NOMO-1 treated with dmso at 0.1 percent for 144 hours (cell line): ENCODE data around the gene ALG1.
A peak's percentile ranks its signal among the peaks of the same experiment; 100 is the strongest.

Experiments used
- DNase-seq: peaks from one replicate; lab custom pipeline; 2025; ENCODE audit not compliant: unreplicated experiment; lab: John Stamatoyannopoulos, UW

ALG1 gene, protein sequence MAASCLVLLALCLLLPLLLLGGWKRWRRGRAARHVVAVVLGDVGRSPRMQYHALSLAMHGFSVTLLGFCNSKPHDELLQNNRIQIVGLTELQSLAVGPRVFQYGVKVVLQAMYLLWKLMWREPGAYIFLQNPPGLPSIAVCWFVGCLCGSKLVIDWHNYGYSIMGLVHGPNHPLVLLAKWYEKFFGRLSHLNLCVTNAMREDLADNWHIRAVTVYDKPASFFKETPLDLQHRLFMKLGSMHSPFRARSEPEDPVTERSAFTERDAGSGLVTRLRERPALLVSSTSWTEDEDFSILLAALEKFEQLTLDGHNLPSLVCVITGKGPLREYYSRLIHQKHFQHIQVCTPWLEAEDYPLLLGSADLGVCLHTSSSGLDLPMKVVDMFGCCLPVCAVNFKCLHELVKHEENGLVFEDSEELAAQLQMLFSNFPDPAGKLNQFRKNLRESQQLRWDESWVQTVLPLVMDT

DNA sequence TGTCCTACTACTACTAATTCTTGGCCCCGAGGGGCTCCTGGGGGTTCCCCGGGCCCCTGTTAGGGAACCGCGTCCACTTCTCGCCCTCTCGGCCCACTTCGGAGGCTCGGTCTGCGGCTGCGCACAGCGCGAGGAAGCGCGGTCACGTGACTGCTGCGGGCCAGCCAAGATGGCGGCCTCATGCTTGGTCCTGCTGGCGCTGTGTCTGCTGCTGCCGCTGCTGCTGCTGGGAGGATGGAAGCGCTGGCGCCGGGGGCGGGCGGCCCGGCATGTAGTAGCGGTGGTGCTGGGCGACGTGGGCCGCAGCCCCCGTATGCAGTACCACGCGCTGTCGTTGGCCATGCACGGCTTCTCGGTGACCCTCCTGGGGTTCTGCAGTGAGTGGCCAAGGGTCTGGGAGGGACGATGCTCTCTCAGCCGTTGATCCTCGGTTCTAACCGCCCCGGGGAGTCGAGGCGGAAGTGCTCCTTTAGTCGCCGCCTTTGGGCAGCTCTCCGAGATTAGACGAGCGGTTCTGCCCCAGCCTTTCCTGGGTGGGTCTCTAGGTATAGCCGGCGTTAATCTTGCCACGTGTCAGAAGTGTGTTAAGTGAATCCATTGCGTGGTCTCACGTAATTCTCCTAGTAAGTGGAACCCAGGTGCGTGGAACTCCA lies at the start of gene ALG1:
TSS of gene ALG1 (plus strand) at position 163 of the 653 bp plus-strand sequence. CDS start at position 170, 7 bp downstream.
- peak; percentile 68 for DNase-seq

DNA sequence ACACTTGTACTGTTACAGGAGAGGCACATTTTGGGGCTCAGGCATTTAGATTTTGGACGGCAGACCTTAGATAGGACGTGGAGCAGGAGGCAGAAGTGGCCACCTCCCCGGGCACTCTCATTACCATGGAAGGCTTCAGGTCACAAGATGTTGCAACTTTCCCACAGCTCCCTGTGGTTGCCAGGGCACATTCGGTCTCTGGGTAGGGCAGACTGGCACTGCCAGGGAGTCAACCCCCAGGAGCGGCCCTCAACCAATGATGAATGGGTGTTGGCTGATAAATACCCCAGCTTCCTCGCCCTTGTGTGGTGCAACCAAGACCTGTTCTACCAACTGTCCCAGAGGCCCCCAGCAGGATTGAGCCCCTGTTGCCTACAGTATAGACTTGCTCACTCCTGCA lies 49.1 kb upstream of the ALG1 start:
- DNase-seq: no peak

DNA sequence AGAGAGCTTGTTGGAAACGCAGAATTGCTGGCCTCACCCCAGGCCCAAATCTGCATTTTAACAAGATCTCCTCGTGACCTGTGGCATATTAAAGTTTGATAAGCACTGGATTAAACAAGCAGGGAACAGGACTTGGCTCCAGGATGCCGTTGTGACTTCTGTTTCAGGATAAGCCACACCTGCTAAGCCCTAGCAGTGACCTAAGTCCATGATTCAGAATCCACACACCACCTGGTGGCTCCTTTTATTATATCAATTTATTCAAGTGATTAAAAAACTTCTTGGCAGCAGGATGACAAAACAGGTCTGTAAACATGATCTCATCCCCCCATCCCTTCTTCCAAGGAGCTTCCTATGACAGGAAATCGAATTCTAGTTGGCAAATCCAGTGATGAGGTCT lies 47.0 kb upstream of the ALG1 start:
- DNase-seq: no peak

DNA sequence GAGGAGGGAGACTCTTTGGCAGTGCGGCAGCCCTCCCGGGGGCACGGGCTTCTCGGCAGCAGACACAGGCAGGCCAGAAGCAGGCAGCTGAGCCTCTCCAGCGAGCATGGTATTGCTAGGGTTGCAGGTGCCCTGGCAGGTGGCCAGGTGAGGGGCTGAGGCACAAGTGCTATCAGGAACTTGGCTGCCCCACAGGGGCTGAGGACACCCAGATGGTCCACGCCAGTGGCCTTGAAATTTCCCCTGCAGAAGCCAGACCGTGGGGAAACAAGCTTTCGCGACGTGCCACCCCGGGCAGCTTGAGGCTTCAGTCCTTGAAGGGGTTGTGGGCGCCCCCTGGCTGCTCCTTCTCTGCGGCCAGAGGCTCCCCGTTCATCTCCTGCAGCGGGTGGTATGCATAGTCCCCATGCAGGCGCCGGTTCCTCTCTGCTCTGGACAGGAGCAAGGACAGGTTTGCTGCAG lies 46.4 kb upstream of the ALG1 start:
- no peak for DNase-seq

DNA sequence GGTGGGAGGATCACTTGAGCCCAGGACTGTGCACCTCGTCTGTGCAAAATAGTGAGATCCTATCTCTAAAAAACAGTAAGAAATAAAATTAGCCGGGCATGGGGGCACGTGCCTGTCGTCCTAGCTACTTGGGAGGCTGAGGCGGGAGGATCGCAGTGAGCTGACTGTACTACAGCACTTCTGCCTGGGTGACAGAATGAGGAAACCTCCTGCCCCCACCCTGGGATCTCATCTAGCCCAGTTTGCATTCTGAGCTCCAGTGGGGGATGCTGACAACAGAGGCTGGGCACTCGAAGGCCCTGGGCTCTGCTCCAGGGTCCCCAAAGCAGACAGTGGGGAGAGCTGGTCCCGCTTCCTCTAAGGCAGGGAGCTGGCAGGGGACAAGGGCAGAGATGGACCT lies 45.0 kb upstream of the ALG1 start:
- no peak for DNase-seq

DNA sequence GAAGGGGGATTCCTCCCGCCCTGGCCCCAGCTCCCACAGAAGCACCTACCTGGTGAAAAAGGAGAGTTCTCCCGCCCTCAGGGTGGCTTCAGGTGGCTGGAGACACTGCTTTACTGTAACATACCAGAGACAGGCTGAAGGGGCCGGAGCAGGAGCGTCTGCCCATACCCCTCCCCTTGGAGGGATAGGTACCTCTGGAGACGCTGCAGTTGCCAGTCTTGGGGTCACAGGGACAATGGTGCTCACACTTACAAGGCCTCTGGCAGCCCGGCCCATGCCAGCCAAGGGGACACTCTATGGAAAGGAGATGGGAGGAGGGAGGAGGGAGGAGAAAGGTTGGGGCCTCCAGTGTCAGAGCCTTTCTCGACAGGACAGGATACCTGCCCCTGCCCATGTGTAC lies 44.6 kb upstream of the ALG1 start:
- DNase-seq: no peak

DNA sequence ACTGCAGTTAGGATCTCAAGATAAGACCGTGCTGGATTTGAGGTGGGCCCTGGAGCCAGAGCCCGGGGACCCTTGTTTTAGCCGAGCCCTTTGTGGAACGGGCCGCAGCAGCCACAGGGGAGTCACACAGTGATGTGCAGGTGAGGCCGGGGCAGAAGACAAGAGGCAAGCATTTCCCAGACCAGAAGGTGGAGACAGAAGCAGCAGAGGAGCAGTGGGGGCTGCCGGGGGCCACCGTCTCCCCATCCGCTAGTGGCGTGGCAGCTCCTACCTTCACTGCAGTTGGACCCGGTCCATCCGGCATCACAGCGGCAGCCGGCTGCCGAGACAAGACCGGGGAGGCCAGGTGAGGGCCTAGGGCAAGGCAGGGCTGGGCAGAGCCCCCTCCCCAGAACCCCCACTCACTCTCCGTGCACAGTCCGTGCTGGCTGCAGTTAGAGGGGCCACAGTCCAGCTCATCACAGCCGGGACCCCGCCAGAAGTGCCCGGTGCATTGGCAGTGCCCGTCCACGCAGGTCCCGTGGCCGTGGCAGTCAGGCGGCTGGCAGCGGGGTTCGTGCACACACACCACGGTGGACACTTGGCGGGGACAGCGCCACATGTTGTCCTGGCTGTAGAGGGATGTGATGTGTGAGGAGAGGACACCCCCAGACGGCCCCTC lies 43.9 kb upstream of the ALG1 start:
- no peak for DNase-seq

DNA sequence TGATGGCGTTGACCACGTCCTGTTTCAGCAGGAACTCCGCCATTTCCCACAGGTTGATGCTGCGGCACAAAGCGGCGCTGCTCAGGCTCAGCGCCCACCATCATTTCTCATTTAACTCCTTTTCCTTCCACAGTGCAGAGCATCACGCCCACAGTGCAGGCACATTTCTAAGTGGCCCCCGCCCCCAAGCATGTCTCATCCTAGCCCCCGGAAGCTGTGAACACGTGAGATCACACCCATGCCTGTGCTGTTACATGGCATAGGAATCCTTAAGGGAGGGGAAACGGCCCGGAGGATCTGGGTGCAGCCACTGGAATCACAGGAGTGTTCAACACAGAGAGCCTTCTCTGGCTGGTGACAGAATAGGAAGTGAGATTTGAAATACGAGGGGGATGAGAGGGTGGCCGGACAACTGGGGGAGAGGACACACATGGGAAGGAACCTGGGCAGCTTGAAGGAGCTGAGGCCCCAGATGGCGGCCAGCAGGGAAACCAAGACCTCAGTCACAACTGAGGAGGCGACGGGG lies 42.6 kb upstream of the ALG1 start:
- DNase-seq: no peak

DNA sequence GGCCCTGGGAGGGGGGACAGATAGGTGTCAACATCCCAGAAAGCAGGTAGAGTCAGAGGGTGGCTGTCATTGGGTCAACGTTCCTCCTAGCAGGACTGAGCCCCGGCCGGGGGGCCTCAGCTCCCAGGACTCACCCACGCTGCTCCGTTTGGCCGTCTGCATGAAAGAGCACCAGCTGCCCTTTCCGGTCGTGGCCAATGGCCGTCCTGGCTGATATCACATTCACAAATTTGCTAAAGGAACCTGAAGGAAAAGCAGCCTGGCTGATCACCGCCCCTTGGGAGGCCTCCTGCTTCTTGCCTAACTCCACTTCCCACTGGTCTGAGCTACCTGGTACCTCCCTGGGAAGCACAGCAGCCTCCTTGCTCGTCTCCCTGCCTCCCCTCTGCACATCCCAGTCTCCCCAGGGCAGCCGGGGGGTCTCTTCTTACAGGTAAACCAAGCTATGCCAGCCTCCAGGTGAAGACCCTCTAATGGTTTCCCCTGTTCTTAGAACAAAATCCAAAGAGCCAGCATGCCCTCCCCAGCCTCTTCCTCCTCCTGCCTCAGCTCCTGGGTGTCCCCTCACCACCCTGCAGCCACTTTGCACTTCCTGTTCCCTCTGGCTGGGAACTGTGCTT lies 41.3 kb upstream of the ALG1 start:
- no peak for DNase-seq

DNA sequence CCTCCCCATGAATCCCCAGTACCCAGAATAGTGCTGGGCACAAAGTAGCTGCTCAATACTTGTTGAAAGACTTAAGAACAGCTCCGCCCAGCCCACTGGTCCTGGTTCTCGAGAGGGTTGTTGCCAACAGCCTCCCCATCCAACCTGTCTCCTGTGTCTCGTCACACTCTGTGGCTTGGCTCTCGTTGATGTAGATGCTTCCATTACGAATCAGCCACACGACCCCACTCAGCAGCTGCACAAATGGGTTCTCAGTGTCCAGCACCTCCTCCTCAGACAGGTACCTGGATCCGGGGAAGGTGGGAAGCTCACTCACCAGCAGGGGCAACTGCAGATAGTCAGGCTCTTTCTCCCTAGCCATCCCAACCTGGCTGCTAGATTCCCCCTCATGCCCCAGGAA lies 40.0 kb upstream of the ALG1 start:
- no peak for DNase-seq

DNA sequence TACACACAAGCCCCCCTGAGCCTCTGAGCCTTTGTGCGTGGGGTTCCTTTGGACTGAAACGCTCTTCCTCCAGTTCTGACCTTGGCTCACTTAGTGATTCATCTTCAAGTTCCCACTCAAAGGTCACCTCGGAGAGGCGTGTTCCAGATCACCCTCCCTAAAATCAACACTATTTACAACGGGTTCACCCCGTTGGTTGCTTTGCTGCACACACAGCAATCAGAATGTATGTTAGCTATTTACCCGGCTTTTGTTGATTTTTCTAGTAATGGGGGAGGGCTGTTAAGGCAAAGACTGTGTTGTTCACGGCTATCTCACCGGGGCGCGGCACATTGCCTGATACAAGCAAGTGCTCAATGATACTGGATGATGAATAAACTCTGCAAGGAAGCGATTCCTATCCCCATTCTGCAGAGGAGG lies 38.9 kb upstream of the ALG1 start:
- DNase-seq: no peak

DNA sequence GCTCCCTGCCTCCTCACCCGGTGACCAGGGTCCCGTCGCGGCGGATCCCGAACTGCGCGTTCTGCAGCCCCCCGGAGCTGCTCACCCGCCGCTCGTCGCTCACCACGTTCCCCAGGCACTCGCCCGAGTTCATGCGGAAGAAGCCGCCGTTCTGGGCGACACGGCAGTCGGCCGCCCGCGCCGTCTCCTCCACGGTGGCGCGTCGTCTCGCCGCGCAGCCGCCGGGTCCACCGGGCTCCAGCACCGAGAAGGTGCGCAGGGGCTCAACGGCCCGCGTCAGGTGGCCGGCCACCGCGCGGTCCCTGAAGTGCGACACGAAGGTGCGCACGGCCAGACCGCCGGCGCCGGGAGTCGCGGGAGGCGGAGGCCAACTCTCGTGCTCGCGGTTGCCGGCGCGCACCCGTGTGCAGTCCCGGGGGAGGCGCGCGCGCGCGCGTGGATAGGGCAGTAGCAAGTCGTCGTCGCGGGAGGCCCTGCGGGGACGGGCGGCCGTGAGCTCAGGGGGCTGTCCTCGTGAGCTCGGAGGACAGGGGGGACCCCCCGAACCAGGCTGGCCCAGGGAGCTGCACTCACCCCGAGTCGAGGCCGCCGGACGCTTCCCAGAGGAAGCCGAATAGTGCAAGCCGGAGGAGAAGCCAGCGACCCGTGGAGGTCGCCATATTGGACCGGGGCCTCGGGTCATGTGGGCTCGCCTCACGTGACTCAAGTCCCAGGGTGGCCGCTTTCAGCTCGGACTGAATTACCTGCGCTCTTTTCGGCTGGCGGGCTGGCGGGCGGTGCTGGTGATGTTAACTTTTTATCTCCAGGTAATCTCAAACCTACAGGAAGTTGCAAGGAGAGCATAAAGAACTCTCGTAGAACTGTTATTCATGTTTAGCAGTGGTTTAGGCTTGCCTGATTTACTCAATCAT lies 38.1 kb upstream of the ALG1 start, which contains the start of gene NAGPA:
TSS of gene NAGPA (minus strand) at position 680 of the 911 bp plus-strand sequence. CDS start at position 659, 21 bp downstream.
- peak; percentile 60 for DNase-seq

DNA sequence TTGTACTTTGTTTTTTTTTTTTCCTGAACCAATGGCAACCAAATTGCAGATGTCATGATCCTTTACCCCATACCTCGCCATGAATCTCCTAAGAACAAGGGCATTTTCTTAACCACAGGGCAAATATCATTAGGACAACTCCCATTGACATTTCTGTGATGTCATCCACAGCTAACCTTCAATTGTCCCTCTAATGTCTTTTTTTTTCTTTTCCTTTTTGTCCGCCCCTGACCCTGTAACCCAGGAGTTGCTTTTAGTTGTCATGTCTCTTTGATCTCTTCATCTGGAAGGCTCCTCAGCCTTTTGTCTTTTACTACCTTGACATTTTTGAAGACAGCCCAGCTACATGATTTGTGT lies 37.5 kb upstream of the ALG1 start:
- no peak for DNase-seq

DNA sequence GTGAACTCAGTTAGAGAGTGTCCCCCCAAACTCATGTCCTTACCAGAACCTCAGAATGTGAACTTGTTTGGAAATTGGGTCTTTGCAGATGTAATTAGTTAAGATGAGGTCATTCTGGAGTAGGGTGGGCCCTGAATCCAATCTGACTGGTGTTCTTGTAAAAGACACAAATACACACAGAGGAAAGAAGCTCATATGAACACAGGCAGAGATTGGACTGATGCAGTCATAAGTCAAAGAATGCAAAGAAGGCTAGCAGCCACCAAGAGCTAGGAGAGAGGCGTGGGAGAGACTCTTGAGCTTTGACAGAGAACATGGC lies 35.8 kb upstream of the ALG1 start:
- no peak for DNase-seq

DNA sequence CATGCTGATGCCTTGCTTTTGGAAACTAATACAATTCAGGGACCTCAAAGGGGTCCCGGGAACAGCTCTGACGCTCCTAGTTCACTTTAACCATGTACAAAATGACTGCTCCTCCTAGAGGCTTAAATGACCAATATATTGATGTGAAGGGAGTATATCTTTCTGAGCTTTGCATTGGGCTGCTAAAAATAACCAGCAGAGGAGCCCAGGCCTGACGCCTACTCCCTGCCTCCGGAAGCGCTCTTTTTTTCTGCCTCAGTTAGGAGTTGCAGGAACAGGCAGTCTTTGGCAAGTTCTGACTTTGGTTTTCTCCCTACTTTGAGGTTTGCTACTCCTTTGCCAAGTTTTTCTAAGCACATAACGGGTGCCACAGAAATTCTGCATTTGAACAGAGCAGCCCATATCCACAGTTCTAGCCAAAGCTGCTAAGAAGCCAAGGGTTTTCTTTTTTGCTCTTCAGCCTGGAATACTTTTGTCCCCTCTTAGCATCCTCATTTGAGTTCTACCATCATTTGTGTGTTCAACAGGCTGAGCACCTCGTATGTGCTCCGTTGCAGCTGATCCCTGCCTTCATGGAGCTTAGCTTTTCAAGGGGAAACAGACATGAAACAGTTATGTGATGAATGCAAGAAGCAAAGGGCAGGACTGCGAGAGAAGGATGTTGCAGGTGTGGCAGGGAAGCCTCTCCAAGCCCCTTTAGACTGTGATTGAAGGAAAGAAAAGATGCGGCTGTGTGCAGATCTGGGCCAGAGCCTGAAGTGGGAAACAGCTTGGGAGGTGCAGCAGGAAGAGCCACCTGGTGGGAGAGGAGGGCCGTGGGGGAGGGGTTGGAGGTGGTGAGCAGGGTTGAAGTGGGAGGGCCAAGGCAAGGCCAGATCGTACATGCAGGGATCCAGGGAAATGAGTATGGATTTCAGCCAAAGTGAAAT lies 35.2 kb upstream of the ALG1 start:
- DNase-seq: no peak

DNA sequence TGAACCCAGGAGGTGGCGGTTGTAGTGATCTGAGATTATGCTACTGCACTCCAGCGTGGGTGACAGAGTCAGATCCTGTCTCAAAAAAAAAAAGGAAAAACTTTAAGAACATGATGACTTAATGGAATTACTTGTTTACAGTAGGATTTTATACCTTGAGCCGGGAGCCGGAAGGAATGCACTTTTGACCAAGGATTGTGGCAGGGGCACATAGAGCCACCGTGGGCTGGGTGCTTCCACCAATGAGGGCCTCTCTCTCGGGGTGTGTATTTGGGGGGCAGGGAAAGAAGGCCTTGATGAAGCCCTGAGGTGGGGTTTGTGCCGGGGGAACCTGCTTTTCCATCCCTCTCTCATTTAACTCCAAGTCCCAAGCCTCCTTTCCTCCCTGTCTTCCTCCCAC lies 31.2 kb upstream of the ALG1 start:
- DNase-seq: no peak

DNA sequence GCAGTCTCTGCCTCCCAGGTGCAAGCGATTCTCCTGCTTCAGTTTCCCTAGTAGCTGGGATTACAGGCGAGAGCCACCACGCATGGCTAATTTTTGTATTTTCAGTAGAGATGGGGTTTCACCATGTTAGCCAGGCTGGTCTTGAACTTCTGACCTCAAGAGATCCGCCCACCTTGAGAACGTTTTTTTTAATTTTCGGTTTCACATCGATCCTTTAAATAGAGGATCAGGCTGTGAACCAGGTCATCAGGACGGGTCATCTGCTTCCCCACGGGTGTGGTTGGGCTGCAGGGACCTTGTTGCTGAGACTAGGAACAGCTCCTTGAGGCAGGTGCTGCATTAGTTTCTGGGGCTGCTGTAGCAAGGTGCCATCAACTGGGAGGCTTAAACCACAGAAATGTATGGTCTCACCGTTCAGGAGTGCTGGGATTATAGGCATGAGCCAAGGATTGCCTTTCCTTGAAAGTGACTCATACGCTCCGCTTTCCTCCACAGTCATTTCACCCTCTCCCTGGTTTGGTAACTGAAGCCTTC lies 30.0 kb upstream of the ALG1 start:
- DNase-seq: no peak

DNA sequence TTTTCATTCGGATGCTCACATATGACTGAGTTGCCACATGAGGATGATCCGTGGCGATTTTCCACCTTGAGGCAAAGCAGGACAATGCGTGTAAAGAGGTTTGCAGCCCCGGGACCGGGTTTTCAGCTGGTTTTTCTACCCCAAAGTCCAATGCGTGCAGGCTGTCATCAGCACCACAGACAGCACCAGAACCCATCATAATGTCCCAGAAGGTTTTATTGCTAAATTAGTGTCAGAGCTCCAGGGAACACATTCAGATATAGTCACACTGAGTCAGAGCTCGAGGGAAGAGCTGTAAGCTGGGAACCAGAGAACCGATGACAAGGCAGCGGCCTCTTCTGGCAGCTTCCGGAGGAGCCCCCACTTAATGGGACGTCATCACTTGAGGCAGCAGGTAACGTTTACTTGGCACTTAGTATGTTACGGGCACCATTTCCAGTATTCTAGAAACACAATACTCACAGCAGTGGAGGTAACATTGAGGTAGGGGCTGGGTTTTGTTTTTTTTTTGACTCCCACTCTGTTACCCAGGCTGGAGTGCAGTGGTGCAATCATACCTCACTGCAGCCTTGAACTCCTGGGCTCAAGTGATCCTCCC lies 29.0 kb upstream of the ALG1 start:
- DNase-seq: no peak
